Activated CD4-positive, alpha-beta memory T cell treated with anti-CD3 and anti-CD28 coated beads, Interleukin-2, amount 10 ng/mL, durations not matched to agents 7 days and 5 days (primary cell): ENCODE measurements around the gene LHFPL4. TPM values are rescaled to one million over a fixed set of nuclear protein-coding genes. Genes with fewer than 3 reads are reported as not detected.
"Not testable (repeated sequence)": the region's sequence is repeated elsewhere in the genome, so short reads cannot be mapped to it uniquely, and the experiment has no call there.

Source experiments
- CTCF ChIA-PET: fragments of 350-600 bp; sonication (Branson Sonifier 250); formaldehyde crosslinking; loops from one replicate; lab custom pipeline; 2021; ENCODE audit warnings: antibody characterized with exemption, inconsistent platforms; lab: Charles Lee
- POLR2A ChIA-PET: fragments of 350-600 bp; sonication (Branson Sonifier 250); formaldehyde crosslinking; loops from one replicate; lab custom pipeline; 2021; ENCODE audit warnings: antibody characterized with exemption; lab: Charles Lee
- DNase-seq: peaks from one replicate; pipeline ENCODE4 v3.0.0-alpha.2; 2020
- H3K27ac Mint-ChIP-seq: one replicate; pipeline ENCODE4 v1.8.0; 2021; ENCODE audit warnings: mild to moderate bottlenecking, mixed read lengths
- H3K27me3 Mint-ChIP-seq: one replicate; pipeline ENCODE4 v1.8.0; 2021; ENCODE audit warnings: mixed read lengths
- H3K36me3 Mint-ChIP-seq: one replicate; pipeline ENCODE4 v1.8.0; 2021; ENCODE audit warnings: low read depth, mixed read lengths
- H3K4me1 Mint-ChIP-seq: one replicate; pipeline ENCODE4 v1.8.0; 2021; ENCODE audit warnings: mixed read lengths
- H3K4me3 Mint-ChIP-seq: one replicate; pipeline ENCODE4 v1.8.0; 2021; ENCODE audit warnings: mild to moderate bottlenecking, mixed read lengths
- H3K9me3 Mint-ChIP-seq: one replicate; pipeline ENCODE4 v1.8.0; 2021; ENCODE audit warnings: mixed read lengths
- total RNA-seq, 2 experiments: library from RNA; stranded (reverse); gene quantifications; one replicate each; pipeline ENCODE4 v1.2.3, GENCODE V29; 2021

Gene LHFPL4
- total RNA-seq, result under 1 TPM in 1 of 2 experiments, not detected in 1; 0.05 TPM

- H3K9me3 Mint-ChIP-seq, result peaks cover 3% of the 10 kb centered on the region
- POLR2A ChIA-PET, result no interaction called here
Measured at GRCh38 chr3:9553021-9553947, at the start of gene LHFPL4. Gene LHFPL4, minus strand, starts transcription at chr3:9553822. Its CDS starts 1,143 bp downstream, at chr3:9552679.

GRCh38 chr3:9602620-9603019 lies 49.0 kb upstream of the LHFPL4 start:
- peaks cover 12% of the 10 kb centered on the region for H3K27me3 Mint-ChIP-seq
- no peak overlapping the region for H3K4me3 Mint-ChIP-seq
- no peak overlapping the region for H3K27ac Mint-ChIP-seq
- no peak for DNase-seq
- CTCF ChIA-PET, result no interaction called here
- POLR2A ChIA-PET, result no interaction called here
- H3K36me3 Mint-ChIP-seq, result no peaks in the 10 kb centered on the region
- no peaks in the 10 kb centered on the region for H3K4me1 Mint-ChIP-seq
- H3K9me3 Mint-ChIP-seq, result peaks cover 9% of the 10 kb centered on the region

More at GRCh38 chr3:9553021-9553947, at the start of gene LHFPL4:
- Mint-ChIP-seq H3K4me1 (peaks cover 2% of the 10 kb centered on the region), H3K36me3 (no peaks in the 10 kb centered on the region), H3K27ac (no peak within 1 kb of the TSS), H3K4me3 (no peak within 1 kb of the TSS), H3K27me3 (peaks cover 40% of the 10 kb centered on the region)
- no peak for DNase-seq
- CTCF ChIA-PET, result no interaction called here

GRCh38 chr3:9601006-9601581 lies 47.5 kb upstream of the LHFPL4 start:
- POLR2A ChIA-PET, H3K9me3 Mint-ChIP-seq, CTCF ChIA-PET: not testable (repeated sequence)

GRCh38 chr3:9600597-9600996 lies 47.0 kb upstream of the LHFPL4 start:
- POLR2A ChIA-PET, result no interaction called here
- H3K4me3 Mint-ChIP-seq, result no peak overlapping the region
- H3K36me3 Mint-ChIP-seq, result no peaks in the 10 kb centered on the region
- CTCF ChIA-PET, result no interaction called here
- peaks cover 12% of the 10 kb centered on the region for H3K27me3 Mint-ChIP-seq
- no peak for DNase-seq
- no peaks in the 10 kb centered on the region for H3K4me1 Mint-ChIP-seq
- H3K27ac Mint-ChIP-seq, result no peak overlapping the region
- peaks cover 6% of the 10 kb centered on the region for H3K9me3 Mint-ChIP-seq

More at GRCh38 chr3:9601006-9601581, 47.5 kb upstream of the LHFPL4 start:
- H3K4me1 Mint-ChIP-seq, H3K27ac Mint-ChIP-seq, H3K4me3 Mint-ChIP-seq, H3K36me3 Mint-ChIP-seq, DNase-seq: not testable (repeated sequence)
- H3K27me3 Mint-ChIP-seq, result peaks cover 12% of the 10 kb centered on the region

- Mint-ChIP-seq H3K4me1 (no peaks in the 10 kb centered on the region), H3K4me3 (no peak overlapping the region), H3K27me3 (peaks cover 11% of the 10 kb centered on the region), H3K9me3 (no peaks in the 10 kb centered on the region), H3K36me3 (no peaks in the 10 kb centered on the region), H3K27ac (no peak overlapping the region)
- POLR2A ChIA-PET, result no interaction called here
- CTCF ChIA-PET, result no interaction called here
- no peak for DNase-seq
Measured at GRCh38 chr3:9598783-9599387, 45.3 kb upstream of the LHFPL4 start.

GRCh38 chr3:9595877-9596276 lies 42.3 kb upstream of the LHFPL4 start:
- ChIA-PET CTCF (no interaction called here), POLR2A (no interaction called here)
- H3K27me3 Mint-ChIP-seq, result peaks cover 12% of the 10 kb centered on the region
- H3K27ac Mint-ChIP-seq, result no peak overlapping the region
- no peaks in the 10 kb centered on the region for H3K4me1 Mint-ChIP-seq
- DNase-seq, result no peak
- H3K36me3 Mint-ChIP-seq, result no peaks in the 10 kb centered on the region
- H3K9me3 Mint-ChIP-seq, result no peaks in the 10 kb centered on the region
- H3K4me3 Mint-ChIP-seq, result no peak overlapping the region

- H3K4me1 Mint-ChIP-seq, DNase-seq, CTCF ChIA-PET, H3K4me3 Mint-ChIP-seq, H3K27ac Mint-ChIP-seq, H3K36me3 Mint-ChIP-seq, H3K27me3 Mint-ChIP-seq, H3K9me3 Mint-ChIP-seq, POLR2A ChIA-PET: not testable (repeated sequence)
Measured at GRCh38 chr3:9591781-9592180, 38.2 kb upstream of the LHFPL4 start.

GRCh38 chr3:9590282-9590791 lies 36.7 kb upstream of the LHFPL4 start:
- Mint-ChIP-seq H3K4me1 (no peaks in the 10 kb centered on the region), H3K27me3 (peaks cover 6% of the 10 kb centered on the region), H3K9me3 (no peaks in the 10 kb centered on the region), H3K4me3 (no peak overlapping the region), H3K36me3 (no peaks in the 10 kb centered on the region), H3K27ac (no peak overlapping the region)
- POLR2A ChIA-PET, result no interaction called here
- CTCF ChIA-PET, result no interaction called here
- DNase-seq, result no peak

- no peaks in the 10 kb centered on the region for H3K4me1 Mint-ChIP-seq
- peaks cover 3% of the 10 kb centered on the region for H3K9me3 Mint-ChIP-seq
- no peaks in the 10 kb centered on the region for H3K36me3 Mint-ChIP-seq
- H3K27ac Mint-ChIP-seq, result no peak overlapping the region
- no peak for DNase-seq
- H3K27me3 Mint-ChIP-seq, result peaks cover 3% of the 10 kb centered on the region
- CTCF ChIA-PET, result no interaction called here
- POLR2A ChIA-PET, result no interaction called here
- H3K4me3 Mint-ChIP-seq, result no peak overlapping the region
Measured at GRCh38 chr3:9583792-9584191, 30.2 kb upstream of the LHFPL4 start.

- Mint-ChIP-seq H3K4me3 (no peak overlapping the region), H3K27me3 (peaks cover 3% of the 10 kb centered on the region), H3K36me3 (no peaks in the 10 kb centered on the region), H3K4me1 (no peaks in the 10 kb centered on the region), H3K27ac (no peak overlapping the region), H3K9me3 (peaks cover 3% of the 10 kb centered on the region)
- DNase-seq, result no peak
- ChIA-PET POLR2A (no interaction called here), CTCF (no interaction called here)
Measured at GRCh38 chr3:9583371-9583770, 29.7 kb upstream of the LHFPL4 start.

- DNase-seq, result no peak
- ChIA-PET POLR2A (no interaction called here), CTCF (no interaction called here)
- Mint-ChIP-seq H3K4me3 (no peak overlapping the region), H3K36me3 (no peaks in the 10 kb centered on the region), H3K27me3 (peaks cover 3% of the 10 kb centered on the region), H3K9me3 (peaks cover 3% of the 10 kb centered on the region), H3K27ac (no peak overlapping the region), H3K4me1 (no peaks in the 10 kb centered on the region)
Measured at GRCh38 chr3:9582332-9582731, 28.7 kb upstream of the LHFPL4 start.

GRCh38 chr3:9581742-9582141 lies 28.1 kb upstream of the LHFPL4 start:
- H3K9me3 Mint-ChIP-seq, result peaks cover 3% of the 10 kb centered on the region
- no peaks in the 10 kb centered on the region for H3K4me1 Mint-ChIP-seq
- H3K27ac Mint-ChIP-seq, result no peak overlapping the region
- H3K4me3 Mint-ChIP-seq, result no peak overlapping the region
- H3K36me3 Mint-ChIP-seq, result no peaks in the 10 kb centered on the region
- ChIA-PET CTCF (no interaction called here), POLR2A (no interaction called here)
- no peak for DNase-seq
- H3K27me3 Mint-ChIP-seq, result peaks cover 3% of the 10 kb centered on the region

- Mint-ChIP-seq H3K27me3 (peaks cover 8% of the 10 kb centered on the region), H3K4me1 (no peaks in the 10 kb centered on the region), H3K36me3 (no peaks in the 10 kb centered on the region), H3K9me3 (peaks cover 3% of the 10 kb centered on the region), H3K27ac (no peak overlapping the region), H3K4me3 (no peak overlapping the region)
- ChIA-PET POLR2A (no interaction called here), CTCF (no interaction called here)
- no peak for DNase-seq
Measured at GRCh38 chr3:9569054-9569453, 15.4 kb upstream of the LHFPL4 start.
